Breast epithelium (tissue), 4 donors: ENCODE data around the gene KRT28. TPM values are rescaled to one million over a fixed set of nuclear protein-coding genes. Genes with fewer than 3 reads are reported as not detected.

Source experiments
- DNase-seq, 2 donors: peaks; one replicate each; pipeline ENCODE4 v3.0.0-alpha.2; 2019; ENCODE audit warnings: low spot score in 2 of 2
- H3K27ac ChIP-seq, 2 donors: fragments of 200-600 bp; sonication (generic) in 1 of 2; one replicate each; pipeline ENCODE4 v1.5.1; 2016 to 2019; ENCODE audit warnings: mild to moderate bottlenecking in 1 of 2
- H3K27me3 ChIP-seq, 2 donors: fragments of 200-600 bp; sonication (generic) in 1 of 2; one replicate each; pipeline versions ENCODE4 v1.5.1 to v1.6.0; 2017 to 2019; ENCODE audit warnings: control low read depth in 1 of 2, mild to moderate bottlenecking in 1 of 2
- H3K36me3 ChIP-seq: fragments of 200-600 bp; one replicate; pipeline ENCODE4 v1.5.1; 2019
- H3K4me1 ChIP-seq, 2 donors: fragments of 200-600 bp; sonication (generic); one replicate each; pipeline ENCODE4 v1.5.1; 2016 to 2019; ENCODE audit warnings: control low read depth in 1 of 2
- H3K4me3 ChIP-seq, 3 donors: fragments of 200-600 bp; sonication (generic); 1 replicate in 2 of 3; 2 replicates in 1 of 3; pipeline ENCODE4 v1.5.1; 2016 to 2019; ENCODE audit warnings: mild to moderate bottlenecking in 3 of 3, moderate library complexity in 2 of 3
- H3K9me3 ChIP-seq, 2 donors: fragments of 200-600 bp; sonication (generic) in 1 of 2; one replicate each; pipeline ENCODE4 v1.5.1; 2016 to 2019; ENCODE audit warnings: control low read depth in 1 of 2
- CTCF ChIP-seq, 3 donors: fragments of 450-650 bp; IDR thresholded peaks; one replicate each; pipeline ENCODE4 v1.5.1; 2016 to 2017; ENCODE audit warnings: antibody characterized with exemption in 3 of 3, mild to moderate bottlenecking in 3 of 3, moderate library complexity in 3 of 3
- POLR2A ChIP-seq: fragments of 450-650 bp; IDR thresholded peaks from one replicate; pipeline ENCODE4 v1.6.1; 2016; ENCODE audit warnings: antibody characterized with exemption, mild to moderate bottlenecking, moderate library complexity
- POLR2AphosphoS5 ChIP-seq, 3 donors: sonication (generic); formaldehyde crosslinking; IDR thresholded peaks; one replicate each; pipeline ENCODE4 v1.6.1; 2017; ENCODE audit warnings: antibody characterized with exemption in 3 of 3
- intact Hi-C: fragments of 100-400 bp; cut with DNase I; formaldehyde crosslinking; loops from one replicate; pipeline ENCODE4 v1.15.1; 2023; ENCODE audit warnings: low total_unique reads
- total RNA-seq, 3 donors: library from RNA; depleted of rRNA; stranded (reverse); fragments of >200 nt; gene quantifications; one replicate each; pipeline ENCODE4 v1.1.0, GENCODE V29; 2016

KRT28 gene
- total RNA-seq, 3 donors from 2014 or later, result not detected

GRCh38 chr17:40841246-40841645, 41.5 kb upstream of the KRT28 start:
- H3K4me1 ChIP-seq, result no peaks in the 10 kb centered on the region
- intact Hi-C loops, result no loop called here
- DNase-seq, result no peak
- H3K27ac ChIP-seq, result no peak overlapping the region
- H3K4me3 ChIP-seq, result no peak overlapping the region
- TF ChIP-seq CTCF (IDR thresholded peaks at IDR 0.05), result no peak
- TF ChIP-seq POLR2AphosphoS5 (IDR thresholded peaks at IDR 0.05), result no peak
- H3K27me3 ChIP-seq, result no peaks in the 10 kb centered on the region
- no peaks in the 10 kb centered on the region for H3K9me3 ChIP-seq
- H3K36me3 ChIP-seq, result no peaks in the 10 kb centered on the region

- TF ChIP-seq CTCF (IDR thresholded peaks at IDR 0.05) (no peak), POLR2A (no peak), POLR2AphosphoS5 (IDR thresholded peaks at IDR 0.05) (no peak)
- no peaks in the 10 kb centered on the region for H3K27me3 ChIP-seq
- no peak for DNase-seq
- H3K4me1 ChIP-seq, result no peaks in the 10 kb centered on the region
- no peaks in the 10 kb centered on the region for H3K9me3 ChIP-seq
- no peak overlapping the region for H3K4me3 ChIP-seq
- intact Hi-C loops, result no loop called here
- no peaks in the 10 kb centered on the region for H3K36me3 ChIP-seq
- H3K27ac ChIP-seq, result no peak overlapping the region
These were observed 39.4 kb upstream of the KRT28 start for GRCh38 chr17:40839194-40839593.

- Histone ChIP-seq H3K9me3 (no peaks in the 10 kb centered on the region), H3K4me1 (no peaks in the 10 kb centered on the region), H3K27ac (no peak overlapping the region), H3K27me3 (no peaks in the 10 kb centered on the region), H3K4me3 (no peak overlapping the region), H3K36me3 (no peaks in the 10 kb centered on the region)
- no peak for TF ChIP-seq POLR2A
- TF ChIP-seq CTCF (IDR thresholded peaks at IDR 0.05), result no peak
- TF ChIP-seq POLR2AphosphoS5 (IDR thresholded peaks at IDR 0.05), result no peak
- no peak for DNase-seq
- intact Hi-C loops, result no loop called here
These were observed 36.3 kb upstream of the KRT28 start for GRCh38 chr17:40836020-40836419.

GRCh38 chr17:40833882-40834281, 34.1 kb upstream of the KRT28 start:
- Histone ChIP-seq H3K4me1 (no peaks in the 10 kb centered on the region), H3K36me3 (no peaks in the 10 kb centered on the region), H3K27me3 (no peaks in the 10 kb centered on the region), H3K27ac (no peak overlapping the region), H3K4me3 (no peak overlapping the region), H3K9me3 (no peaks in the 10 kb centered on the region)
- TF ChIP-seq POLR2A (no peak), POLR2AphosphoS5 (IDR thresholded peaks at IDR 0.05) (no peak), CTCF (IDR thresholded peaks at IDR 0.05) (no peak)
- intact Hi-C loops, result no loop called here
- no peak for DNase-seq

GRCh38 chr17:40832840-40833239, 33.1 kb upstream of the KRT28 start:
- no peak for DNase-seq
- intact Hi-C loops, result no loop called here
- Histone ChIP-seq H3K4me1 (no peaks in the 10 kb centered on the region), H3K27me3 (no peaks in the 10 kb centered on the region), H3K9me3 (no peaks in the 10 kb centered on the region), H3K27ac (no peak overlapping the region), H3K36me3 (no peaks in the 10 kb centered on the region), H3K4me3 (no peak overlapping the region)
- TF ChIP-seq POLR2AphosphoS5 (IDR thresholded peaks at IDR 0.05), result no peak
- no peak for TF ChIP-seq CTCF (IDR thresholded peaks at IDR 0.05)
- no peak for TF ChIP-seq POLR2A
